WTC11 (cell line): ENCODE results near the gene NAGS. TPM values are rescaled to one million over a fixed set of nuclear protein-coding genes. Genes with fewer than 3 reads are reported as not detected.
A peak's percentile ranks its signal among the peaks of the same experiment; 100 is the strongest.

ENCODE experiments used
- ATAC-seq: fragments of 200-7000 bp; cut with Tn5 transposase; 2 replicates; pipeline ENCODE4 v1.10.0; 2021; ENCODE audit warnings: mild to moderate bottlenecking, moderate library complexity
- CTCF ChIA-PET: fragments of 300-600 bp; sonication (Branson Sonifier 250); formaldehyde crosslinking; loops from one replicate; lab custom pipeline; 2021; ENCODE audit warnings: antibody characterized with exemption; lab: Charles Lee
- POLR2A ChIA-PET: fragments of 350-600 bp; sonication (Branson Sonifier 250); formaldehyde crosslinking; loops from one replicate; lab custom pipeline; 2021; ENCODE audit warnings: antibody characterized with exemption; lab: Charles Lee
- DNase-seq: peaks from one replicate; pipeline ENCODE4 v3.0.0; 2021; ENCODE audit warnings: low spot score
- H3K27ac Mint-ChIP-seq: 2 replicates; pipeline ENCODE4 v1.8.0; 2021; ENCODE audit warnings: mixed read lengths
- H3K27me3 Mint-ChIP-seq: 2 replicates; pipeline ENCODE4 v1.8.0; 2021; ENCODE audit warnings: low read depth, mild to moderate bottlenecking, moderate library complexity, mixed read lengths
- H3K36me3 Mint-ChIP-seq: 2 replicates; pipeline ENCODE4 v1.8.0; 2021; ENCODE audit warnings: mixed read lengths
- H3K4me1 Mint-ChIP-seq: 2 replicates; pipeline ENCODE4 v1.8.0; 2022; ENCODE audit warnings: mixed read lengths
- H3K4me3 Mint-ChIP-seq: 2 replicates; pipeline ENCODE4 v1.8.0; 2021; ENCODE audit warnings: mild to moderate bottlenecking, moderate library complexity, mixed read lengths
- H3K9me3 Mint-ChIP-seq: 2 replicates; pipeline ENCODE4 v1.8.0; 2021; ENCODE audit warnings: mixed read lengths
- ATF2 ChIP-seq: sonication (generic); formaldehyde crosslinking; IDR thresholded peaks from 2 replicates; pipeline ENCODE4 v1.8.1; 2022; ENCODE audit warnings: low read depth, missing genetic modification reagents, borderline replicate concordance
- FOXK1 ChIP-seq: sonication (generic); formaldehyde crosslinking; IDR thresholded peaks from 2 replicates; pipeline ENCODE4 v1.8.0; 2022; ENCODE audit warnings: mild to moderate bottlenecking, moderate library complexity, missing genetic modification reagents
- NFATC4 ChIP-seq: fragments of 250-450 bp; sonication (Bioruptor Pico); IDR thresholded peaks from 2 replicates; pipeline ENCODE4 v1.9.0; 2021; ENCODE audit warnings: mild to moderate bottlenecking
- PRDM15 ChIP-seq: sonication (generic); formaldehyde crosslinking; IDR thresholded peaks from 2 replicates; pipeline ENCODE4 v1.8.0; 2022; ENCODE audit warnings: missing genetic modification reagents
- SMAD3 ChIP-seq: sonication (generic); formaldehyde crosslinking; IDR thresholded peaks from 2 replicates; pipeline ENCODE4 v1.8.0; 2022; ENCODE audit warnings: missing genetic modification reagents, mild to moderate bottlenecking, borderline replicate concordance
- ZBTB43 ChIP-seq: sonication (generic); formaldehyde crosslinking; IDR thresholded peaks from 2 replicates; pipeline ENCODE4 v1.8.1; 2023; ENCODE audit warnings: mild to moderate bottlenecking, missing genetic modification reagents
- ZNF138 ChIP-seq: sonication (generic); formaldehyde crosslinking; conservative IDR thresholded peaks from 2 replicates; pipeline ENCODE4 v1.8.1; 2022; ENCODE audit warnings: mild to moderate bottlenecking, moderate library complexity, missing genetic modification reagents
- ZNF232 ChIP-seq: sonication (generic); formaldehyde crosslinking; IDR thresholded peaks from 2 replicates; pipeline ENCODE4 v1.8.0; 2022; ENCODE audit warnings: mild to moderate bottlenecking, missing genetic modification reagents
- ZNF416 ChIP-seq: fragments of 250-450 bp; sonication (Bioruptor Pico); IDR thresholded peaks from 2 replicates; pipeline ENCODE4 v1.9.0; 2021; ENCODE audit warnings: mild to moderate bottlenecking, inconsistent platforms
- total RNA-seq: library from RNA; stranded (reverse); gene quantifications from 3 replicates; pipeline ENCODE4 v1.2.3, GENCODE V29; 2021
- TF ChIP-seq, protein P1 (sequence below): fragments of 250-450 bp; sonication (Bioruptor Pico); IDR thresholded peaks from 2 replicates; pipeline ENCODE4 v1.9.0; 2021; ENCODE audit warnings: mild to moderate bottlenecking

NAGS gene
- total RNA-seq, 1 experiment from 2014 or later, result 8.6 TPM

DNA sequence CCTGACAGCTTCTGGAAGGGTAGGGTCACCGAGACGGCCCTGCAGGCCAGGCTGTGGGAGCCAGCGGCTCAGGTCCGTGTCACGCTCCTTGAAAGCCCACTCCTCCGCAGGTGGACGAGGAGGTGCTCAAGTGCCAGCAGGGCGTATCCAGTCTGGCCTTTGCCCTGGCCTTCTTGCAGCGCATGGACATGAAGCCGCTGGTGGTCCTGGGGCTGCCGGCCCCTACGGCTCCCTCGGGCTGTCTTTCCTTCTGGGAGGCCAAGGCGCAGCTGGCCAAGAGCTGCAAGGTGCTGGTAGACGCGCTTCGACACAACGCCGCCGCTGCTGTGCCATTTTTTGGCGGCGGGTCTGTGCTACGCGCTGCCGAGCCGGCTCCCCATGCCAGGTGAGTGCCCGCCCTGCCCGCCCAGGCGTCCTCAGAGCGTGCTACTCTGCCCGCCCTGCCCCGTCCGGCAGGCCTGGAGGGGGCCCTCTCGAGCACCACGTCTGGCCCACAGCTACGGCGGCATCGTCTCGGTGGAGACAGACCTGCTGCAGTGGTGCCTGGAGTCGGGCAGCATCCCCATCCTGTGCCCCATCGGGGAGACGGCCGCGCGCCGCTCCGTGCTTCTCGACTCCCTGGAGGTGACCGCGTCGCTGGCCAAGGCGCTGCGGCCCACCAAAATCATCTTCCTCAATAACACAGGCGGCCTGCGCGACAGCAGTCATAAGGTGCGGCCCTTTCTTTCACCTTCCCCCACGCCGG is 1.3 kb downstream of the NAGS start (continued):
- TF ChIP-seq FOXK1 (CRISPR knock-in tag) (peak; percentile 54; the same call in 1 of the 2 replicates), ATF2 (CRISPR knock-in tag) (no peak), PRDM15 (CRISPR knock-in tag) (peak; percentile 78), ZBTB43 (CRISPR knock-in tag) (peak; percentile 44; the same call in 1 of the 2 replicates), ZNF138 (CRISPR knock-in tag) (0 out of 2 replicates have a peak, but pooled peaks have one; percentile 62), ZNF232 (no peak; the same call in 1 of the 2 replicates), SMAD3 (CRISPR knock-in tag) (no peak)

DNA sequence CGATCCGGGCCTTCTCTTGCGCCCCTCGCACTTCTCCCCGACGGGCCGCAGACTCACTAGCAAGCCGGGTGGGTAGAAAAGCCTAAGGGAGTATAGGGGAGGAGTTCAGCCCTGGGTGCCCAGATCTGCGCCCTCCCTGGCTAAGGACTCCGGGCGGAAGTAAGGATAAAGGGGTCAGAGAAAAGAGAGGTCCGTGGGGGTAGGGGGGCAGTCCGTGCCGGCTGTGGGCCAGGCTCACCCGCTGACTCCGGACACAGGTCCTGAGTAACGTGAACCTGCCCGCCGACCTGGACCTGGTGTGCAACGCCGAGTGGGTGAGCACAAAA is 1.8 kb downstream of the NAGS start:
- H3K4me3 Mint-ChIP-seq, result peak overlapping the region; percentile 92
- peaks cover 20% of the 10 kb centered on the region for H3K4me1 Mint-ChIP-seq
- no peaks in the 10 kb centered on the region for H3K9me3 Mint-ChIP-seq
- POLR2A ChIA-PET, result interaction anchor here (0.6 to 1.5 kb wide), 5 partner anchors 12 to 217 kb away, joined by 3 to 4 read pairs (median 3); no protein-coding TSS in a partner anchor
- no peak for DNase-seq
- ATAC-seq, result peak; percentile 0; the same call in 1 of the 2 replicates
- H3K27ac Mint-ChIP-seq, result peak overlapping the region; percentile 83
- peaks cover 23% of the 10 kb centered on the region for H3K27me3 Mint-ChIP-seq
- TF ChIP-seq, protein P1, sequence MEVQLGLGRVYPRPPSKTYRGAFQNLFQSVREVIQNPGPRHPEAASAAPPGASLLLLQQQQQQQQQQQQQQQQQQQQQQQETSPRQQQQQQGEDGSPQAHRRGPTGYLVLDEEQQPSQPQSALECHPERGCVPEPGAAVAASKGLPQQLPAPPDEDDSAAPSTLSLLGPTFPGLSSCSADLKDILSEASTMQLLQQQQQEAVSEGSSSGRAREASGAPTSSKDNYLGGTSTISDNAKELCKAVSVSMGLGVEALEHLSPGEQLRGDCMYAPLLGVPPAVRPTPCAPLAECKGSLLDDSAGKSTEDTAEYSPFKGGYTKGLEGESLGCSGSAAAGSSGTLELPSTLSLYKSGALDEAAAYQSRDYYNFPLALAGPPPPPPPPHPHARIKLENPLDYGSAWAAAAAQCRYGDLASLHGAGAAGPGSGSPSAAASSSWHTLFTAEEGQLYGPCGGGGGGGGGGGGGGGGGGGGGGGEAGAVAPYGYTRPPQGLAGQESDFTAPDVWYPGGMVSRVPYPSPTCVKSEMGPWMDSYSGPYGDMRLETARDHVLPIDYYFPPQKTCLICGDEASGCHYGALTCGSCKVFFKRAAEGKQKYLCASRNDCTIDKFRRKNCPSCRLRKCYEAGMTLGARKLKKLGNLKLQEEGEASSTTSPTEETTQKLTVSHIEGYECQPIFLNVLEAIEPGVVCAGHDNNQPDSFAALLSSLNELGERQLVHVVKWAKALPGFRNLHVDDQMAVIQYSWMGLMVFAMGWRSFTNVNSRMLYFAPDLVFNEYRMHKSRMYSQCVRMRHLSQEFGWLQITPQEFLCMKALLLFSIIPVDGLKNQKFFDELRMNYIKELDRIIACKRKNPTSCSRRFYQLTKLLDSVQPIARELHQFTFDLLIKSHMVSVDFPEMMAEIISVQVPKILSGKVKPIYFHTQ, result no peak
- no peak for TF ChIP-seq NFATC4 (CRISPR knock-in tag)
- peak; percentile 7; the same call in 1 of the 2 replicates for TF ChIP-seq ZBTB43 (CRISPR knock-in tag)
- no peak for TF ChIP-seq ZNF416
- TF ChIP-seq, all 79 proteins: peak for 1
- H3K36me3 Mint-ChIP-seq, result peaks cover 10% of the 10 kb centered on the region; the same call in 1 of the 2 replicates
- CTCF ChIA-PET, result interaction anchor here (0.5 to 7.0 kb wide), 25 partner anchors 23 to 348 kb away, joined by 3 to 74 read pairs (median 5); partner anchors contain the start of genes HDAC5, PPY and PYY
